SK-N-SH (cell line): ENCODE measurements around the gene SERPINB3. TPM values are rescaled to one million over a fixed set of nuclear protein-coding genes. Genes with fewer than 3 reads are reported as not detected.

Source experiments
- CTCF ChIA-PET: fragments of 300-600, 350-600 bp; formaldehyde crosslinking; extraction: SDS; loops from one replicate; lab custom pipeline; 2021; lab: Yijun Ruan, JAX
- POLR2A ChIA-PET: fragments of 350-600 bp; sonication (Branson Sonifier 250); formaldehyde crosslinking; extraction: SDS; loops from one replicate; lab custom pipeline; 2020; ENCODE audit warnings: antibody characterized with exemption, inconsistent platforms; lab: Yijun Ruan, JAX
- DNase-seq: peaks from one replicate; pipeline ENCODE4 v3.0.0; 2012
- H2AFZ ChIP-seq: fragments of 200-600 bp; sonication (generic); 2 replicates; pipeline ENCODE4 v1.8.1; 2016; ENCODE audit warnings: antibody characterized with exemption, mild to moderate bottlenecking, low read depth
- H3F3A ChIP-seq: fragments of 200-600 bp; sonication (generic); replicated peaks from 2 replicates; pipeline ENCODE3; 2016; ENCODE audit warnings: antibody characterized with exemption, mild to moderate bottlenecking; ENCODE audit not compliant: insufficient read depth
- H3K27ac ChIP-seq, 2 experiments: fragments of 200-500 bp in 1 of 2; fragments of 200-600 bp in 1 of 2; sonication (Bioruptor generic) in 1 of 2; sonication (generic), shearing (Covaris generic) in 1 of 2; 2 replicates each; pipeline versions ENCODE4 v1.5.1 to v1.6.1; 2014 to 2016; ENCODE audit warnings: low read depth in 2 of 2, inconsistent platforms in 1 of 2, low read length in 1 of 2, mild to moderate bottlenecking in 1 of 2, mixed read lengths in 1 of 2
- H3K27me3 ChIP-seq: fragments of 200-600 bp; sonication (generic), shearing (Covaris generic); 2 replicates; pipeline ENCODE4 v1.6.1; 2016; ENCODE audit warnings: mixed run types; ENCODE audit not compliant: insufficient read depth
- H3K36me3 ChIP-seq, 2 experiments: fragments of 200-500 bp in 1 of 2; fragments of 200-600 bp in 1 of 2; sonication (Bioruptor generic) in 1 of 2; sonication (generic) in 1 of 2; replicated peaks in 1 of 2; 2 replicates each; pipeline versions ENCODE3 to v1.5.1; 2014 to 2016; ENCODE audit warnings: low read length in 1 of 2, mild to moderate bottlenecking in 1 of 2; ENCODE audit not compliant: insufficient read depth in 2 of 2, control insufficient read depth in 1 of 2
- H3K4me1 ChIP-seq, 2 experiments: fragments of 200-500 bp in 1 of 2; fragments of 200-600 bp in 1 of 2; sonication (Bioruptor generic) in 1 of 2; sonication (generic), shearing (Covaris generic) in 1 of 2; 2 replicates each; pipeline versions ENCODE4 v1.5.1 to v1.6.1; 2014 to 2016; ENCODE audit warnings: low read depth in 1 of 2, low read length in 1 of 2, mixed run types in 1 of 2; ENCODE audit not compliant: insufficient read depth in 2 of 2, control insufficient read depth in 1 of 2
- H3K4me2 ChIP-seq: fragments of 200-600 bp; sonication (generic), shearing (Covaris generic); 2 replicates; pipeline ENCODE4 v1.6.1; 2017; ENCODE audit warnings: mixed run types
- H3K4me3 ChIP-seq, 2 experiments: fragments of 200-500 bp in 1 of 2; fragments of 200-600 bp in 1 of 2; sonication (Bioruptor generic) in 1 of 2; sonication (generic), shearing (Covaris generic) in 1 of 2; 2 replicates each; pipeline versions ENCODE4 v1.5.1 to v1.8.1; 2014 to 2016; ENCODE audit warnings: low read depth in 2 of 2, inconsistent platforms in 1 of 2, low read length in 1 of 2, mild to moderate bottlenecking in 1 of 2, mixed read lengths in 1 of 2, moderate library complexity in 1 of 2
- H3K79me2 ChIP-seq: fragments of 200-600 bp; sonication (generic); 2 replicates; pipeline ENCODE4 v1.8.1; 2017; ENCODE audit warnings: mild to moderate bottlenecking; ENCODE audit not compliant: insufficient read depth
- H3K9ac ChIP-seq: fragments of 200-600 bp; sonication (generic); 2 replicates; pipeline ENCODE4 v1.6.1; 2017; ENCODE audit warnings: mixed run types
- H3K9me2 ChIP-seq: fragments of 200-600 bp; sonication (generic); 2 replicates; pipeline ENCODE4 v1.6.1; 2017; ENCODE audit warnings: mixed run types
- H3K9me3 ChIP-seq: fragments of 200-600 bp; sonication (generic); 2 replicates; pipeline ENCODE4 v1.6.1; 2017; ENCODE audit warnings: mixed run types, mild to moderate bottlenecking, moderate library complexity
- H4K20me1 ChIP-seq: fragments of 200-600 bp; sonication (generic); 2 replicates; pipeline ENCODE4 v1.6.1; 2017; ENCODE audit warnings: mild to moderate bottlenecking, mixed run types; ENCODE audit not compliant: insufficient read depth
- CTCF ChIP-seq: fragments of 200-600 bp; sonication (generic); IDR thresholded peaks from 2 replicates; pipeline ENCODE4 v1.6.1; 2017; ENCODE audit warnings: antibody characterized with exemption, mild to moderate bottlenecking, moderate library complexity
- ELF1 ChIP-seq: IDR thresholded peaks from 2 replicates; pipeline ENCODE4 v1.4.0; 2012
- EP300 ChIP-seq, 2 experiments: IDR thresholded peaks; 2 replicates each; pipeline versions ENCODE4 v1.4.0 to v1.6.1; 2012; ENCODE audit warnings: borderline replicate concordance in 1 of 2, low read depth in 1 of 2, low read length in 1 of 2
- FOSL2 ChIP-seq: IDR thresholded peaks from 2 replicates; pipeline ENCODE4 v1.4.0; 2012; ENCODE audit warnings: low read depth, mild to moderate bottlenecking, moderate library complexity, borderline replicate concordance
- FOXJ3 ChIP-seq: sonication (generic); formaldehyde crosslinking; IDR thresholded peaks from 2 replicates; pipeline ENCODE4 v1.5.1; 2020; ENCODE audit warnings: mild to moderate bottlenecking, missing genetic modification reagents
- FOXM1 ChIP-seq: IDR thresholded peaks from 2 replicates; pipeline ENCODE4 v1.4.0; 2012; ENCODE audit warnings: low read depth, mild to moderate bottlenecking
- MEF2A ChIP-seq: IDR thresholded peaks from 2 replicates; pipeline ENCODE4 v1.4.0; 2012; ENCODE audit warnings: low read depth, borderline replicate concordance
- NRF1 ChIP-seq: IDR thresholded peaks from 2 replicates; pipeline ENCODE4 v1.6.1; 2012; ENCODE audit warnings: low read depth, mild to moderate bottlenecking, low read length
- RAD21 ChIP-seq: IDR thresholded peaks from 2 replicates; pipeline ENCODE4 v1.6.1; 2012; ENCODE audit warnings: mild to moderate bottlenecking, low read length
- RXRA ChIP-seq: IDR thresholded peaks from 2 replicates; pipeline ENCODE4 v1.4.0; 2012; ENCODE audit warnings: low read depth, mild to moderate bottlenecking, borderline replicate concordance
- SIN3A ChIP-seq: IDR thresholded peaks from 2 replicates; pipeline ENCODE4 v1.6.1; 2012; ENCODE audit warnings: low read depth, mild to moderate bottlenecking, low read length, moderate library complexity, borderline replicate concordance
- SMC3 ChIP-seq: IDR thresholded peaks from 2 replicates; pipeline ENCODE4 v1.6.1; 2012; ENCODE audit warnings: low read depth, low read length, improper control_type of control experiment
- TAF1 ChIP-seq: IDR thresholded peaks from 2 replicates; pipeline ENCODE4 v1.6.1; 2012; ENCODE audit warnings: low read depth, mild to moderate bottlenecking, low read length, moderate library complexity, borderline replicate concordance
- TCF12 ChIP-seq: IDR thresholded peaks from 2 replicates; pipeline ENCODE4 v1.4.0; 2012
- TEAD4 ChIP-seq: IDR thresholded peaks from 2 replicates; pipeline ENCODE4 v1.4.0; 2012; ENCODE audit warnings: mild to moderate bottlenecking, borderline replicate concordance; ENCODE audit not compliant: insufficient read depth
- USF1 ChIP-seq: IDR thresholded peaks from 2 replicates; pipeline ENCODE4 v1.4.0; 2012; ENCODE audit warnings: low read depth, borderline replicate concordance
- WGBS: methylation state at CpG from one replicate; pipeline ENCODE4 v1.1.6; 2017; ENCODE audit warnings: low lambda C conversion rate; 5-methylcytosine and 5-hydroxymethylcytosine counted together
- polyA plus RNA-seq, 3 experiments: library from polyadenylated mRNA; depleted of rRNA; stranded (reverse); fragments of >200 nt; gene quantifications; 2 replicates each; pipeline ENCODE4 v1.2.3, GENCODE V29; 2012
- TF ChIP-seq, protein P1 (sequence below): IDR thresholded peaks from 2 replicates; pipeline ENCODE4 v1.4.0; 2012; ENCODE audit warnings: low read depth
- TF ChIP-seq, protein P2 (sequence below): fragments of 150-350 bp; IDR thresholded peaks from 2 replicates; pipeline ENCODE4 v1.6.1; 2016; ENCODE audit warnings: mild to moderate bottlenecking, low read depth, low read length

The SERPINB3 gene
- polyA plus RNA-seq, 1 of the 3 experiments (the other 2 are of a cell fraction) = 0.07 TPM

GRCh38 chr18:63677500-63678225, 16.0 kb upstream of the SERPINB3 start (continued):
- TF ChIP-seq SMC3 (no peak), USF1 (no peak), EP300 (IDR thresholded peaks at IDR 0.05; ENCODE audit: borderline replicate concordance in 1 of 2, low read depth in 1 of 2, low read length in 1 of 2) (no peak), FOXM1 (no peak), TAF1 (no peak), RXRA (no peak)
- TF ChIP-seq, all 33 proteins: peak for 0

DNA sequence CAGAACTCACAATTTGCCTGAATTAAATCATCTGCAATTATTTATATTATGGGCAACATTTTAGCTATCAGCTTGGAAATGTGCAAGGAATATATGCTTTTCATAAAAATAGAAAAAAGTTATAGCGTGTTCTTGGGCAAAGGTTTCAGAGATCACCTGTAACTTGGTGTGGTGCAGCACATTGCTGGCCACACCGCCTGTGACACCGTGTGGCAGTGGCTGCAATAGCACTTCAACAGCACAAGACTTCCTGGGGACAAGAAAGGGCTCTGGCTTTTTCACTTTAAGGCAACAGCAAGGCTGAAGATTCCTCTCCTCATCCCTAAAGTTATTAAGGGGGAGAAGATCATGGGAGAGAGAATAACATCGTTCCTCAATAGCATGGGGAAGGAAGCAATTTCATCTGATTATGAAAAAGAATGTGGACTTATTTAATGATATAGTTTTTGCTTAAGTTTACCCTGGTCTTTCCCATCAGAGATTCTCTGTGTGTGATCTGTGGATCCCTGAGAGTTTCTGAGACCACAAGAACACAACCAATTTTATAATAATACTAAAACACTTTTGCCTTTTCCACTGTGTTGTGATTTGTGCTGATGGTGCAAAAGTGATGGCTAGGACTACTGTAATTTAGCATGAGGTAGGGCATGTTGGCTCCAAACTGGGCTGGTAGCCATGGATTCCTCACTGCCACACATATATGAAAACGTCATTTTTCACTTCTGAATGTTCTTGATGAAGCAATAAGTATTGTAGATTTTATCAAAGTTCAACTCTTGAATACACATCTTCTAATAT, 15.0 kb upstream of the SERPINB3 start:
- Histone ChIP-seq H3K27me3 (peaks cover 13% of the 10 kb centered on the region), H3K79me2 (no peaks in the 10 kb centered on the region), H3K27ac (no peak overlapping the region), H3F3A (no peaks in the 10 kb centered on the region), H3K9me3 (no peaks in the 10 kb centered on the region), H3K4me1 (no peaks in the 10 kb centered on the region), H3K9ac (no peak overlapping the region), H3K9me2 (no peaks in the 10 kb centered on the region), H3K4me3 (no peak overlapping the region), H4K20me1 (no peaks in the 10 kb centered on the region)
- CTCF ChIA-PET = no interaction called here
- POLR2A ChIA-PET = no interaction called here
- TF ChIP-seq RAD21 (peak; percentile 31), SMC3 (peak; percentile 30; the same call in 1 of the 2 replicates), TCF12 (no peak), CTCF (peak; percentile 42)
- TF ChIP-seq, all 33 proteins: peak for 3
- under 1% methylated on average over 5 of the region's 5 CpGs for WGBS
- DNase-seq = no peak
- no peaks in the 10 kb centered on the region for H3K36me3 ChIP-seq
- H3K4me2 ChIP-seq = no peak overlapping the region
- H2AFZ ChIP-seq = no peak overlapping the region

- POLR2A ChIA-PET = no interaction called here
- no peak overlapping the region for H3K4me3 ChIP-seq
- H3K9me2 ChIP-seq = no peaks in the 10 kb centered on the region
- no peaks in the 10 kb centered on the region for H3K27me3 ChIP-seq
- no peaks in the 10 kb centered on the region for H3K9me3 ChIP-seq
- no peaks in the 10 kb centered on the region for H3K36me3 ChIP-seq
- H4K20me1 ChIP-seq = no peaks in the 10 kb centered on the region
- H3K4me1 ChIP-seq = no peaks in the 10 kb centered on the region
- no peaks in the 10 kb centered on the region for H3F3A ChIP-seq
- WGBS = 0% methylated on average over 1 of the region's 1 CpG
- no peak overlapping the region for H3K27ac ChIP-seq
- no peak for DNase-seq
- no peaks in the 10 kb centered on the region for H3K79me2 ChIP-seq
- no peak overlapping the region for H3K4me2 ChIP-seq
- H2AFZ ChIP-seq = no peak overlapping the region
- CTCF ChIA-PET = interaction anchor here (0.6 kb wide), 1 partner anchor 285 kb away, joined by 3 read pairs; the partner anchor contains the start of gene HMSD
- no peak overlapping the region for H3K9ac ChIP-seq
- TF ChIP-seq, protein P1, sequence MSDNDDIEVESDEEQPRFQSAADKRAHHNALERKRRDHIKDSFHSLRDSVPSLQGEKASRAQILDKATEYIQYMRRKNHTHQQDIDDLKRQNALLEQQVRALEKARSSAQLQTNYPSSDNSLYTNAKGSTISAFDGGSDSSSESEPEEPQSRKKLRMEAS = no peak
- TF ChIP-seq TEAD4 (no peak), NRF1 (no peak), ELF1 (no peak), TCF12 (no peak), MEF2A (no peak), CTCF (no peak), FOXJ3 (CRISPR knock-in tag) (no peak), FOSL2 (no peak), SIN3A (no peak)
- TF ChIP-seq, protein P2, sequence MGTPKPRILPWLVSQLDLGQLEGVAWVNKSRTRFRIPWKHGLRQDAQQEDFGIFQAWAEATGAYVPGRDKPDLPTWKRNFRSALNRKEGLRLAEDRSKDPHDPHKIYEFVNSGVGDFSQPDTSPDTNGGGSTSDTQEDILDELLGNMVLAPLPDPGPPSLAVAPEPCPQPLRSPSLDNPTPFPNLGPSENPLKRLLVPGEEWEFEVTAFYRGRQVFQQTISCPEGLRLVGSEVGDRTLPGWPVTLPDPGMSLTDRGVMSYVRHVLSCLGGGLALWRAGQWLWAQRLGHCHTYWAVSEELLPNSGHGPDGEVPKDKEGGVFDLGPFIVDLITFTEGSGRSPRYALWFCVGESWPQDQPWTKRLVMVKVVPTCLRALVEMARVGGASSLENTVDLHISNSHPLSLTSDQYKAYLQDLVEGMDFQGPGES = no peak
Measured at GRCh38 chr18:63664571-63664970, 2.9 kb upstream of the SERPINB3 start.
